Activated CD4-positive, CD25-positive, alpha-beta regulatory T cell (primary cell): ENCODE data around the gene IQCE.
"Not testable (repeated sequence)": the region's sequence is repeated elsewhere in the genome, so short reads cannot be mapped to it uniquely, and the experiment has no call there.

Source experiments
- DNase-seq, 4 experiments: peaks; one replicate each; lab custom pipeline; 2025; lab: John Stamatoyannopoulos, UW

IQCE gene

GRCh38 chr7:2532199-2532772 is 26.5 kb upstream of the IQCE start:
- DNase-seq: not testable (repeated sequence)

GRCh38 chr7:2532816-2533215 is 26.0 kb upstream of the IQCE start:
- DNase-seq: not testable (repeated sequence)

GRCh38 chr7:2533566-2533965 is 25.2 kb upstream of the IQCE start:
- DNase-seq: not testable (repeated sequence)

- not testable (repeated sequence) for DNase-seq
Measured at GRCh38 chr7:2534214-2534613, 24.6 kb upstream of the IQCE start.

GRCh38 chr7:2535872-2536627 is 22.7 kb upstream of the IQCE start:
- DNase-seq: not testable (repeated sequence)

GRCh38 chr7:2537981-2538851 is 20.6 kb upstream of the IQCE start:
- DNase-seq: no peak

- DNase-seq: no peak
Measured at GRCh38 chr7:2539031-2539911, 19.5 kb upstream of the IQCE start.

- no peak for DNase-seq
Measured at GRCh38 chr7:2540133-2540532, 18.6 kb upstream of the IQCE start.

- DNase-seq: no peak
Measured at GRCh38 chr7:2540641-2541051, 18.1 kb upstream of the IQCE start.

GRCh38 chr7:2541291-2542010 is 17.3 kb upstream of the IQCE start:
- DNase-seq: no peak

- DNase-seq: no peak
Measured at GRCh38 chr7:2542011-2542915, 16.5 kb upstream of the IQCE start.

- no peak for DNase-seq
Measured at GRCh38 chr7:2542916-2543871, 15.6 kb upstream of the IQCE start.

GRCh38 chr7:2544541-2545188 is 14.1 kb upstream of the IQCE start:
- no peak for DNase-seq

GRCh38 chr7:2545746-2546425 is 12.9 kb upstream of the IQCE start:
- DNase-seq: no peak

GRCh38 chr7:2546776-2547586 is 11.8 kb upstream of the IQCE start:
- no peak for DNase-seq

GRCh38 chr7:2551418-2551817 is 7.4 kb upstream of the IQCE start:
- DNase-seq: no peak

- DNase-seq: no peak
Measured at GRCh38 chr7:2553108-2553507, 5.7 kb upstream of the IQCE start.
